Neural crest cell (in vitro differentiated cells): ENCODE results near the gene DARS1. TPM values are rescaled to one million over a fixed set of nuclear protein-coding genes. Genes with fewer than 3 reads are reported as not detected.

ENCODE experiments used
- DNase-seq: peaks from one replicate; pipeline ENCODE4 v3.0.0; 2021; ENCODE audit warnings: low read depth, mixed read lengths, low spot score
- H3K27ac Mint-ChIP-seq: one replicate; pipeline ENCODE4 v1.8.0; 2021; ENCODE audit warnings: mild to moderate bottlenecking, mixed read lengths; ENCODE audit not compliant: unreplicated experiment
- H3K27me3 Mint-ChIP-seq: 2 replicates; pipeline ENCODE4 v1.8.0; 2021; ENCODE audit warnings: low read depth, mild to moderate bottlenecking, mixed read lengths
- H3K36me3 Mint-ChIP-seq: 2 replicates; pipeline ENCODE4 v1.8.0; 2021; ENCODE audit warnings: low read depth, mild to moderate bottlenecking, mixed read lengths
- H3K4me1 Mint-ChIP-seq: 2 replicates; pipeline ENCODE4 v1.8.0; 2021; ENCODE audit warnings: mixed read lengths
- H3K4me3 Mint-ChIP-seq: one replicate; pipeline ENCODE4 v1.8.0; 2021; ENCODE audit warnings: mild to moderate bottlenecking, mixed read lengths
- H3K9me3 Mint-ChIP-seq: 2 replicates; pipeline ENCODE4 v1.8.0; 2021; ENCODE audit warnings: mixed read lengths
- CTCF ChIP-seq: fragments of 200-600 bp; sonication (generic); conservative IDR thresholded peaks from 2 replicates; pipeline ENCODE4 v1.5.0; 2021; ENCODE audit warnings: antibody characterized with exemption, mild to moderate bottlenecking
- total RNA-seq: library from RNA; stranded (reverse); gene quantifications from 2 replicates; pipeline ENCODE4 v1.2.1, GENCODE V29; 2021

Gene DARS1
- total RNA-seq, 1 donor from 2014 or later, result 73.8 TPM

- Mint-ChIP-seq H3K9me3 (no peaks in the 10 kb centered on the region), H3K36me3 (no peaks in the 10 kb centered on the region), H3K4me3 (no peak overlapping the region), H3K4me1 (peaks cover 58% of the 10 kb centered on the region), H3K27me3 (no peaks in the 10 kb centered on the region), H3K27ac (no peak overlapping the region)
- TF ChIP-seq CTCF, result no peak
- DNase-seq, result no peak
These were observed 31.0 kb upstream of the DARS1 start for GRCh38 chr2:136016427-136016826.

GRCh38 chr2:136015699-136016098 is 30.3 kb upstream of the DARS1 start:
- Mint-ChIP-seq H3K4me3 (no peak overlapping the region), H3K9me3 (no peaks in the 10 kb centered on the region), H3K4me1 (peaks cover 54% of the 10 kb centered on the region), H3K27ac (no peak overlapping the region), H3K27me3 (no peaks in the 10 kb centered on the region), H3K36me3 (no peaks in the 10 kb centered on the region)
- no peak for TF ChIP-seq CTCF
- DNase-seq, result no peak

GRCh38 chr2:136014411-136014810 is 29.0 kb upstream of the DARS1 start:
- no peak for TF ChIP-seq CTCF
- Mint-ChIP-seq H3K27me3 (no peaks in the 10 kb centered on the region), H3K4me3 (no peak overlapping the region), H3K27ac (no peak overlapping the region), H3K9me3 (no peaks in the 10 kb centered on the region), H3K36me3 (no peaks in the 10 kb centered on the region), H3K4me1 (peaks cover 41% of the 10 kb centered on the region)
- no peak for DNase-seq

GRCh38 chr2:136013955-136014354 is 28.5 kb upstream of the DARS1 start:
- peaks cover 38% of the 10 kb centered on the region for H3K4me1 Mint-ChIP-seq
- no peak for DNase-seq
- H3K4me3 Mint-ChIP-seq, result no peak overlapping the region
- H3K9me3 Mint-ChIP-seq, result no peaks in the 10 kb centered on the region
- H3K36me3 Mint-ChIP-seq, result no peaks in the 10 kb centered on the region
- TF ChIP-seq CTCF, result no peak
- H3K27ac Mint-ChIP-seq, result no peak overlapping the region
- H3K27me3 Mint-ChIP-seq, result no peaks in the 10 kb centered on the region

DNA sequence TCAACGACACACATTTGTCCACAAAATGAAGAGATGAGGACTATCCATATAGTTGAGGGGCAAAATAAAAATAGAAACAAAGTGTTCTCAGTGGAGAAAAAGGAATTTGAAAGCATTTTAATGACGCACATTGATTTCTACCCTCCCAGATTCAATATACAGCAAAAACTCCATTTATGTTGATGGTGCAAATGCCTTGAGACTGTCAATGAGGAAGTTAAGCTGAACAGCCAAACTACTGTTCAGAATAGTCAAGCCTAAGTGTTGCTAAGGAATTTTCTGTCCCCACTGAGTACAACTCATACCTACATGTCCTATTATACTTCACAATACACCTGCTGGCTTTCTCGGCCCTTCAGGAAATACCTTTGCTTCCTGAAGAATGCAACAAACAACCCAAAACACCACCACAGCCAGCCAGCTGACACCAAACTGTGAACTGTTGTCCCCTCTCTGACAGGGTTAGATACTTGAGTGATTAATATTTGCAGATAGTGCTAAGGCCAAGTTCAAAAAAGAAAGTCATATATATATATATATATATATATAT is 27.8 kb upstream of the DARS1 start:
- Mint-ChIP-seq H3K27me3 (no peaks in the 10 kb centered on the region), H3K9me3 (no peaks in the 10 kb centered on the region), H3K27ac (no peak overlapping the region), H3K4me1 (peaks cover 32% of the 10 kb centered on the region), H3K36me3 (no peaks in the 10 kb centered on the region), H3K4me3 (no peak overlapping the region)
- no peak for DNase-seq
- no peak for TF ChIP-seq CTCF
